Measurements from ENCODE around the gene ABCC12. TPM values are rescaled to one million over a fixed set of nuclear protein-coding genes. Genes with fewer than 3 reads are reported as not detected.
A peak's percentile ranks its signal among the peaks of the same experiment; 100 is the strongest.
"Not testable (repeated sequence)": the region's sequence is repeated elsewhere in the genome, so short reads cannot be mapped to it uniquely, and the experiment has no call there.

The ABCC12 gene
- total RNA-seq, 2 experiments from 2014 or later: not detected

- no peaks in the 10 kb centered on the region for H3K4me1 Mint-ChIP-seq
- H3K4me3 Mint-ChIP-seq: no peak overlapping the region
- no peak overlapping the region for H3K27ac Mint-ChIP-seq
- no peaks in the 10 kb centered on the region for H3K9me3 Mint-ChIP-seq
- POLR2A ChIA-PET: no interaction called here
- DNase-seq (no peak), ATAC-seq (ENCODE audit: low read depth) (no peak)
- no peaks in the 10 kb centered on the region for H3K36me3 Mint-ChIP-seq
- H3K27me3 Mint-ChIP-seq: peaks cover 2% of the 10 kb centered on the region
These were observed 25.2 kb upstream of the ABCC12 start for GRCh38 chr16:48180868-48181480.

- Mint-ChIP-seq H3K4me1 (no peaks in the 10 kb centered on the region), H3K27ac (no peak overlapping the region), H3K9me3 (no peaks in the 10 kb centered on the region), H3K36me3 (no peaks in the 10 kb centered on the region), H3K4me3 (no peak overlapping the region), H3K27me3 (peaks cover 3% of the 10 kb centered on the region)
- DNase-seq (no peak), ATAC-seq (ENCODE audit: low read depth) (no peak)
- POLR2A ChIA-PET: no interaction called here
These were observed 21.0 kb upstream of the ABCC12 start for GRCh38 chr16:48176635-48177408.

- Mint-ChIP-seq H3K9me3 (no peaks in the 10 kb centered on the region), H3K36me3 (no peaks in the 10 kb centered on the region), H3K4me1 (no peaks in the 10 kb centered on the region), H3K27me3 (peaks cover 5% of the 10 kb centered on the region), H3K4me3 (no peak overlapping the region), H3K27ac (no peak overlapping the region)
- DNase-seq (no peak), ATAC-seq (ENCODE audit: low read depth) (no peak)
- POLR2A ChIA-PET: no interaction called here
These were observed 18.1 kb upstream of the ABCC12 start for GRCh38 chr16:48173889-48174288.

- H3K4me3 Mint-ChIP-seq: no peak overlapping the region
- no peak for DNase-seq
These were observed 16.9 kb upstream of the ABCC12 start for GRCh38 chr16:48172682-48173081.

GRCh38 chr16:48169896-48170295 lies 14.1 kb upstream of the ABCC12 start:
- peaks cover 11% of the 10 kb centered on the region for H3K4me1 Mint-ChIP-seq

More at GRCh38 chr16:48172682-48173081, 16.9 kb upstream of the ABCC12 start:
- no peaks in the 10 kb centered on the region for H3K4me1 Mint-ChIP-seq
- H3K9me3 Mint-ChIP-seq: no peaks in the 10 kb centered on the region
- no peaks in the 10 kb centered on the region for H3K36me3 Mint-ChIP-seq
- no peak overlapping the region for H3K27ac Mint-ChIP-seq
- POLR2A ChIA-PET: no interaction called here
- ATAC-seq (ENCODE audit: low read depth): no peak
- peaks cover 5% of the 10 kb centered on the region for H3K27me3 Mint-ChIP-seq

GRCh38 chr16:48168075-48168474 lies 12.3 kb upstream of the ABCC12 start:
- POLR2A ChIA-PET: no interaction called here
- peaks cover 8% of the 10 kb centered on the region for H3K27me3 Mint-ChIP-seq
- H3K9me3 Mint-ChIP-seq: no peaks in the 10 kb centered on the region
- no peak overlapping the region for H3K27ac Mint-ChIP-seq
- no peaks in the 10 kb centered on the region for H3K36me3 Mint-ChIP-seq
- DNase-seq (no peak), ATAC-seq (ENCODE audit: low read depth) (no peak)
- H3K4me3 Mint-ChIP-seq: no peak overlapping the region
- H3K4me1 Mint-ChIP-seq: peaks cover 15% of the 10 kb centered on the region

More at GRCh38 chr16:48169896-48170295, 14.1 kb upstream of the ABCC12 start:
- H3K27me3 Mint-ChIP-seq: peaks cover 6% of the 10 kb centered on the region
- H3K4me3 Mint-ChIP-seq: no peak overlapping the region
- no peak for ATAC-seq (ENCODE audit: low read depth)
- DNase-seq: no peak
- H3K27ac Mint-ChIP-seq: no peak overlapping the region
- H3K36me3 Mint-ChIP-seq: no peaks in the 10 kb centered on the region
- POLR2A ChIA-PET: no interaction called here
- H3K9me3 Mint-ChIP-seq: no peaks in the 10 kb centered on the region

GRCh38 chr16:48166617-48167016 lies 10.8 kb upstream of the ABCC12 start:
- H3K27ac Mint-ChIP-seq; ATAC-seq (ENCODE audit: low read depth); DNase-seq; H3K9me3 Mint-ChIP-seq; H3K36me3 Mint-ChIP-seq; POLR2A ChIA-PET; H3K4me3 Mint-ChIP-seq: not testable (repeated sequence)
- Mint-ChIP-seq H3K4me1 (peaks cover 17% of the 10 kb centered on the region), H3K27me3 (peaks cover 11% of the 10 kb centered on the region)

- POLR2A ChIA-PET: no interaction called here
- ATAC-seq (ENCODE audit: low read depth) (no peak), DNase-seq (no peak)
- Mint-ChIP-seq H3K4me3 (no peak overlapping the region), H3K36me3 (no peaks in the 10 kb centered on the region), H3K4me1 (peaks cover 17% of the 10 kb centered on the region), H3K27me3 (peaks cover 11% of the 10 kb centered on the region), H3K9me3 (no peaks in the 10 kb centered on the region), H3K27ac (no peak overlapping the region)
These were observed 10.3 kb upstream of the ABCC12 start for GRCh38 chr16:48165961-48166578.

- Mint-ChIP-seq H3K27ac (peak overlapping the region; percentile 67), H3K36me3 (no peaks in the 10 kb centered on the region), H3K4me1 (peaks cover 17% of the 10 kb centered on the region), H3K9me3 (no peaks in the 10 kb centered on the region), H3K27me3 (peaks cover 14% of the 10 kb centered on the region), H3K4me3 (no peak overlapping the region)
- ATAC-seq (ENCODE audit: low read depth) (peak; percentile 86), DNase-seq (peak; percentile 75)
- POLR2A ChIA-PET: interaction anchor here (1.0 kb wide), 1 partner anchor 1146 kb away, joined by 3 read pairs; no protein-coding TSS in a partner anchor
These were observed 9.3 kb upstream of the ABCC12 start for GRCh38 chr16:48164907-48165715.

GRCh38 chr16:48162839-48163410 lies 7.1 kb upstream of the ABCC12 start:
- peaks cover 22% of the 10 kb centered on the region for H3K4me1 Mint-ChIP-seq
- H3K27ac Mint-ChIP-seq: no peak overlapping the region
- no peak overlapping the region for H3K4me3 Mint-ChIP-seq

GRCh38 chr16:48161906-48162305 lies 6.1 kb upstream of the ABCC12 start:
- DNase-seq: no peak
- Mint-ChIP-seq H3K27me3 (peaks cover 19% of the 10 kb centered on the region), H3K4me1 (peaks cover 22% of the 10 kb centered on the region), H3K27ac (no peak overlapping the region), H3K9me3 (no peaks in the 10 kb centered on the region), H3K4me3 (no peak overlapping the region), H3K36me3 (no peaks in the 10 kb centered on the region)
- POLR2A ChIA-PET: no interaction called here
- no peak for ATAC-seq (ENCODE audit: low read depth)

More at GRCh38 chr16:48162839-48163410, 7.1 kb upstream of the ABCC12 start:
- H3K9me3 Mint-ChIP-seq: no peaks in the 10 kb centered on the region
- H3K27me3 Mint-ChIP-seq: peaks cover 17% of the 10 kb centered on the region
- POLR2A ChIA-PET: no interaction called here
- no peaks in the 10 kb centered on the region for H3K36me3 Mint-ChIP-seq
- ATAC-seq (ENCODE audit: low read depth) (no peak), DNase-seq (no peak)

GRCh38 chr16:48160575-48160974 lies 4.8 kb upstream of the ABCC12 start:
- POLR2A ChIA-PET: no interaction called here
- no peak for DNase-seq
- Mint-ChIP-seq H3K4me3 (no peak overlapping the region), H3K9me3 (no peaks in the 10 kb centered on the region), H3K27me3 (peaks cover 22% of the 10 kb centered on the region), H3K36me3 (no peaks in the 10 kb centered on the region), H3K4me1 (peaks cover 22% of the 10 kb centered on the region), H3K27ac (no peak overlapping the region)
- ATAC-seq (ENCODE audit: low read depth): no peak

GRCh38 chr16:48158296-48158695 lies 2.5 kb upstream of the ABCC12 start:
- H3K4me3 Mint-ChIP-seq: no peak overlapping the region
- no peaks in the 10 kb centered on the region for H3K36me3 Mint-ChIP-seq
- H3K4me1 Mint-ChIP-seq: peaks cover 14% of the 10 kb centered on the region
- H3K27ac Mint-ChIP-seq: no peak overlapping the region
- no peaks in the 10 kb centered on the region for H3K9me3 Mint-ChIP-seq
- no peak for DNase-seq
- ATAC-seq (ENCODE audit: low read depth): peak; percentile 43
- peaks cover 18% of the 10 kb centered on the region for H3K27me3 Mint-ChIP-seq
- POLR2A ChIA-PET: no interaction called here

All from activated naive CD8-positive, alpha-beta T cell treated with anti-CD3 and anti-CD28 coated beads, Interleukin-2, amount 10 ng/mL, durations not matched to agents 7 days and 5 days (primary cell).